ENCODE measurements around the gene ARID1B. TPM values are rescaled to one million over a fixed set of nuclear protein-coding genes. Genes with fewer than 3 reads are reported as not detected.

ARID1B gene
- total and polyA plus RNA-seq, 2 experiments from 2014 or later: 32.9 to 67.0 TPM

DNA sequence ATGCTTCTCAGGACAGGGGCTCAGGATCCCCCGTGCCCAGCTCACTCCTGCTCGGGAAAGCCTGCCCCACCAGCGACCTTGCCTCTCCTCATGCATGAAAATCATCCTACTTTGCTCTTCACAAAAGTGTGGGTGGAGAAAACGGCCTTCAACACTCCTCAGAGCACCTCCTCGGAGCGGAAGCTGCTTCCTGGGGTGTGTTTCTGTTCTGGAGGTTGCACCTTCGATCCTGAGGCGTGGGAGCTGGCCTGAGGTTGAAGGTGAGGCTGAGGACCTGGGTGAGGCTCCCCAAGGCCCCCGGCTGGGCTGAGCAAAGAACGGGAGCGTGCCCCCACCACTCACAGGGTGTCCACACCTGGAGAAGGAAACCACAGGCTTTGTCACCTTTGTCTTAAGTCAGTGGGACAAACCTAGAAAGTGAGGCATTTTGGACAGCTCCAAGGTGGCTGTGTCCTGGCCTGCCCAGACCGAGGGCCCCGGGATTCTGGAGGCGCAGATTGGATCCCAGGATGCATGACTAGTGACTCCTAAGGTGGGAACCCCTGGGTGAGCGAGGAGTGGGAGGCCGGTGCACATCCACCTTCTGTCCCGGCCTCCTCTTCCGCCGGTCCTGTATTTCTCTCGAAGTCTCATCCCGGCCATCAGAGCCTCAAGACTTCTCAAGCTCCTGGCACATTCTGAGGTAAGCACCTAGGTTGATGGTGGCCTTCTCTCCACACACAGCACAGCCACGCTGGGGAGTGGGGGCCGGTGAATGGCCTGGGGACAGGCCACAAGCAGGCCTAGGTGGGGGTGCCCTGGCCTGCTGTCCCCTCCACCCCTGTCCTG, 441.4 kb downstream of the ARID1B start:
- Histone ChIP-seq H3K79me2 (no peaks in the 10 kb centered on the region), H3K9me3 (ENCODE audit: low read depth) (no peaks in the 10 kb centered on the region), H3K27me3 (no peaks in the 10 kb centered on the region), H3K36me3 (replicated peaks; ENCODE audit: insufficient read depth, low read depth) (no peaks in the 10 kb centered on the region), H3K9me2 (replicated peaks; ENCODE audit: insufficient read depth) (no peaks in the 10 kb centered on the region), H3K4me2 (no peak overlapping the region), H3K4me3 (no peak overlapping the region), H2AFZ (no peak overlapping the region), H4K20me1 (ENCODE audit: insufficient read depth, poor library complexity, severe bottlenecking) (no peaks in the 10 kb centered on the region), H3K4me1 (ENCODE audit: insufficient read depth) (no peaks in the 10 kb centered on the region), H3K27ac (no peak overlapping the region)
- 94% methylated on average over 22 of the region's 23 CpGs for WGBS (ENCODE audit: low lambda C conversion rate, missing lambda C conversion rate)
- DNase-seq (ENCODE audit: low spot score): no peak
- TF ChIP-seq EZH2phosphoT487 (IDR thresholded peaks at IDR 0.05; ENCODE audit: low read depth, severe bottlenecking, unreplicated experiment) (no peak), EZH2 (IDR thresholded peaks at IDR 0.05; ENCODE audit: borderline replicate concordance) (no peak)
- TF ChIP-seq, protein P1, sequence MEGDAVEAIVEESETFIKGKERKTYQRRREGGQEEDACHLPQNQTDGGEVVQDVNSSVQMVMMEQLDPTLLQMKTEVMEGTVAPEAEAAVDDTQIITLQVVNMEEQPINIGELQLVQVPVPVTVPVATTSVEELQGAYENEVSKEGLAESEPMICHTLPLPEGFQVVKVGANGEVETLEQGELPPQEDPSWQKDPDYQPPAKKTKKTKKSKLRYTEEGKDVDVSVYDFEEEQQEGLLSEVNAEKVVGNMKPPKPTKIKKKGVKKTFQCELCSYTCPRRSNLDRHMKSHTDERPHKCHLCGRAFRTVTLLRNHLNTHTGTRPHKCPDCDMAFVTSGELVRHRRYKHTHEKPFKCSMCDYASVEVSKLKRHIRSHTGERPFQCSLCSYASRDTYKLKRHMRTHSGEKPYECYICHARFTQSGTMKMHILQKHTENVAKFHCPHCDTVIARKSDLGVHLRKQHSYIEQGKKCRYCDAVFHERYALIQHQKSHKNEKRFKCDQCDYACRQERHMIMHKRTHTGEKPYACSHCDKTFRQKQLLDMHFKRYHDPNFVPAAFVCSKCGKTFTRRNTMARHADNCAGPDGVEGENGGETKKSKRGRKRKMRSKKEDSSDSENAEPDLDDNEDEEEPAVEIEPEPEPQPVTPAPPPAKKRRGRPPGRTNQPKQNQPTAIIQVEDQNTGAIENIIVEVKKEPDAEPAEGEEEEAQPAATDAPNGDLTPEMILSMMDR (IDR thresholded peaks at IDR 0.05; ENCODE audit: poor library complexity): no peak

DNA sequence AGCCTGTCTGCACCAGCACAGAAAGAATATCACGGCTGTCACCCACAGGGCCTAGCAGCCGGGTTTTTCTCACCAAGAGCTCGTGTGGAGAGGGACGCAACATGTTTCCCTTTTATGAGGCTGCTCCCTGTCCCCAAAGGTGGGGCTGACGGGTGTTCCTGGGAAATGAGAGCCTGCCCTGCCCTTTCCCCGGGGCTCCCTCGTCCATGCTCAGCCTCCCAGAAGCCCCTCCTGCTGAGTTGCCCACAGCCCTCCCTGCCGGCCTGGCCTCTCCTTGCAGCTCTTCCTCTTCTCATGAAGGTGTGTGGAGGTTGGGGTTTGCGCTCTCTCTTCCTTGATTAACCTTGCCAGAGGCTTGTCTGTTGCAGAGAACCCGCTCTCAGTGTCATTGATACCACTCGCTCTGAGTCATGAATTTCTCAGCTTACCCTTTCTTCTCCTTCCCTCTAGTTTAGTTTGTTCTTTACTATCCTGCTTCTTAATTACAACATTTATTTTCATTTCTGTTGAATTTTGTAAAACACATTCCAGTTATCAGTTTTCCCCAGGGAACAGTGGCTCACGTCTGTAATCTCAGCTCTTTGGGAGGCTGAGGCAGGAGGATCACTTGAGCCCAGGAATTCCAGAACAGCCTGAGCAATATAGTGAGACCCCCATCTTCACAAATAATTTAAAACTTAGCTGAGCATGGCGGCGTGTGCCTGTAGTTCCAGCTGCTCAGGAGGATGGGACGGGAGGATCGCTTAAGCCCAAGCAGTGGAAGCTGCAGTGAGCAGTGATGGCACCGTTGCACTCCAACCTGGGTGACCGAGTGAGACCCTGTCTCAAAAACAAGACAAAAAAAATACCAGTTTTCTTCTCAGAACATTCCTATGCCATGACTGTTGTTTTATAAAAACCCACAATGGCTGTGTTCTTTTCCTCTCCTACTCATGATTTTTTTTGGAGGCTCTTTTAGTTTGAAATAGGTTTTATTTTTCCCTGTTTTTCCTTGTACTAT, 442.3 kb downstream of the ARID1B start:
- 73% methylated on average over 18 of the region's 18 CpGs for WGBS (ENCODE audit: low lambda C conversion rate, missing lambda C conversion rate)
- no peak for DNase-seq (ENCODE audit: low spot score)
- H3K9me2 ChIP-seq (replicated peaks; ENCODE audit: insufficient read depth): no peaks in the 10 kb centered on the region
- H3K4me2 ChIP-seq: no peak overlapping the region
- no peaks in the 10 kb centered on the region for H3K36me3 ChIP-seq (replicated peaks; ENCODE audit: insufficient read depth, low read depth)
- no peak for TF ChIP-seq EZH2 (IDR thresholded peaks at IDR 0.05; ENCODE audit: borderline replicate concordance)
- TF ChIP-seq, protein P1 (IDR thresholded peaks at IDR 0.05; ENCODE audit: poor library complexity): no peak
- no peak for TF ChIP-seq EZH2phosphoT487 (IDR thresholded peaks at IDR 0.05; ENCODE audit: low read depth, severe bottlenecking, unreplicated experiment)
- H3K27me3 ChIP-seq: no peaks in the 10 kb centered on the region
- H3K9me3 ChIP-seq (ENCODE audit: low read depth): no peaks in the 10 kb centered on the region
- H2AFZ ChIP-seq: no peak overlapping the region
- no peaks in the 10 kb centered on the region for H3K4me1 ChIP-seq (ENCODE audit: insufficient read depth)
- no peak overlapping the region for H3K27ac ChIP-seq
- no peaks in the 10 kb centered on the region for H3K79me2 ChIP-seq
- H4K20me1 ChIP-seq (ENCODE audit: insufficient read depth, poor library complexity, severe bottlenecking): no peaks in the 10 kb centered on the region
- H3K4me3 ChIP-seq: no peak overlapping the region

DNA sequence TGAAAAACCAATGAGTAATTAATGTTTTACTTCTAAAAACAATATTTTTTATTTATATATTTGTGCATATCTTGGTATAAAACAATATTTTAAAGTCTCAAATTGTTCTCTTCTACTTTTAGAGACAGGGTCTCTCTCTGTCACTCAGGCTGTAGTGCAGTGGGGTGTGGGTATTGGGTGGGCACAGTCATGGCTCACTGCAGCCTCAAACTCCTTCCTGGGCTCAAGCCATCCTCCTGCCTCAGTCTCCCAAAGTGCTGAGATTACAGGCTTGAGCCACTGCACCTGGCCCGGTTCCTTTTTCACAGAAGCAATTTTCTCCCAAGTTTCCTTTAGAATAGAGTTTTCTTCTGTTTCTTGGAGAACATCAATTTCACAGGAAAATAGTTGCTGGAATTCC, 443.3 kb downstream of the ARID1B start:
- WGBS (ENCODE audit: low lambda C conversion rate, missing lambda C conversion rate): 89% methylated on average over 1 of the region's 1 CpG

More for the DNA sequence above, 443.3 kb downstream of the ARID1B start:
- Histone ChIP-seq H3K4me3 (no peak overlapping the region), H3K36me3 (replicated peaks; ENCODE audit: insufficient read depth, low read depth) (no peaks in the 10 kb centered on the region), H3K27me3 (no peaks in the 10 kb centered on the region), H3K9me2 (replicated peaks; ENCODE audit: insufficient read depth) (no peaks in the 10 kb centered on the region), H3K4me2 (no peak overlapping the region), H2AFZ (no peak overlapping the region), H3K79me2 (no peaks in the 10 kb centered on the region), H3K27ac (no peak overlapping the region), H3K4me1 (ENCODE audit: insufficient read depth) (no peaks in the 10 kb centered on the region), H4K20me1 (ENCODE audit: insufficient read depth, poor library complexity, severe bottlenecking) (no peaks in the 10 kb centered on the region), H3K9me3 (ENCODE audit: low read depth) (no peaks in the 10 kb centered on the region)
- no peak for DNase-seq (ENCODE audit: low spot score)
- TF ChIP-seq EZH2phosphoT487 (IDR thresholded peaks at IDR 0.05; ENCODE audit: low read depth, severe bottlenecking, unreplicated experiment) (no peak), EZH2 (IDR thresholded peaks at IDR 0.05; ENCODE audit: borderline replicate concordance) (no peak)
- TF ChIP-seq, protein P1 (IDR thresholded peaks at IDR 0.05; ENCODE audit: poor library complexity): no peak
